Mesothelial cell of epicardium (in vitro differentiated cells): ENCODE measurements around the gene DNAJB1. TPM values are rescaled to one million over a fixed set of nuclear protein-coding genes. Genes with fewer than 3 reads are reported as not detected.
A peak's percentile ranks its signal among the peaks of the same experiment; 100 is the strongest.

ENCODE experiments used
- DNase-seq, 2 experiments: peaks; one replicate each; pipeline ENCODE4 v3.0.0; 2021; ENCODE audit warnings: low spot score in 2 of 2; ENCODE audit not compliant: unreplicated experiment in 2 of 2
- H3K27ac Mint-ChIP-seq: 2 replicates; pipeline ENCODE4 v1.8.0; 2021; ENCODE audit warnings: mixed read lengths
- H3K27me3 Mint-ChIP-seq: 2 replicates; pipeline ENCODE4 v1.8.0; 2021; ENCODE audit warnings: low read depth, mixed read lengths
- H3K36me3 Mint-ChIP-seq: 2 replicates; pipeline ENCODE4 v1.8.0; 2021; ENCODE audit warnings: mixed read lengths
- H3K4me1 Mint-ChIP-seq: 2 replicates; pipeline ENCODE4 v1.8.0; 2021; ENCODE audit warnings: mixed read lengths
- H3K4me3 Mint-ChIP-seq: 2 replicates; pipeline ENCODE4 v1.8.0; 2021; ENCODE audit warnings: mild to moderate bottlenecking, moderate library complexity, mixed read lengths
- H3K9me3 Mint-ChIP-seq: 2 replicates; pipeline ENCODE4 v1.8.0; 2021; ENCODE audit warnings: mixed read lengths
- total RNA-seq: library from RNA; stranded (reverse); gene quantifications from 3 replicates; pipeline ENCODE4 v1.2.1, GENCODE V29; 2021
- TF ChIP-seq, protein P1 (sequence below): fragments of 200-600 bp; sonication (generic); IDR thresholded peaks from one replicate; pipeline ENCODE4 v1.5.0; 2021; ENCODE audit warnings: antibody characterized with exemption; ENCODE audit not compliant: unreplicated experiment

DNAJB1 gene
- total RNA-seq, 1 donor from 2014 or later = 106 TPM

GRCh38 chr19:14514215-14514863, 3.9 kb downstream of the DNAJB1 start:
- Mint-ChIP-seq H3K4me3 (peak overlapping the region; percentile 6), H3K27ac (peak overlapping the region; percentile 64)

DNA sequence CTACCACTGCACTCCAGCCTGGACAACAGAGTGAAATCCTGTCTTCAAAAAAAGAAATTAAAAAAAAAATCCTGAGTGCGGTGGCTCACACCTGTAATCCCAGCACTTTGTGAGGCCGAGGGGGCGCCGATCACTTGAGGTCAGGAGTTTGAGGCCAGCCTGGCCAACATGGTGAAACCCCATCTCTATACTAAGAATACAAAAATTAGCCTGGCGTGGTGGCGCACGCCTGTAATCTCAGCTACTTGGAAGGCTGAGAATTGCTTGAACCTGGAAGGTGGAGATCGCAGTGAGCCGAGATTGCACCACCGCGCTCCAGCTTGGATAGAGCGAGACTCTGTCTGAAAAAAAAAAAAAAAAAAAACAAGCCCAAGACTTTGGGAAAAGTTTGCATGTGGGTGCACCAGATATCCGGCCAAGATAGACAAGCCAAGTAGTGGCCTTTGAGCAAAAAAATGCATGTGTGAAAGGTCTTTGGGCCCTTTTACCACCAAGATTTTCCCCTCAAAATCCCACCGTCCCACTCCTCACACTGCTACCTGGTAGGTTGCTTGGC, 5.7 kb downstream of the DNAJB1 start:
- no peaks in the 10 kb centered on the region for H3K27me3 Mint-ChIP-seq
- no peak overlapping the region for H3K4me3 Mint-ChIP-seq
- TF ChIP-seq, protein P1, sequence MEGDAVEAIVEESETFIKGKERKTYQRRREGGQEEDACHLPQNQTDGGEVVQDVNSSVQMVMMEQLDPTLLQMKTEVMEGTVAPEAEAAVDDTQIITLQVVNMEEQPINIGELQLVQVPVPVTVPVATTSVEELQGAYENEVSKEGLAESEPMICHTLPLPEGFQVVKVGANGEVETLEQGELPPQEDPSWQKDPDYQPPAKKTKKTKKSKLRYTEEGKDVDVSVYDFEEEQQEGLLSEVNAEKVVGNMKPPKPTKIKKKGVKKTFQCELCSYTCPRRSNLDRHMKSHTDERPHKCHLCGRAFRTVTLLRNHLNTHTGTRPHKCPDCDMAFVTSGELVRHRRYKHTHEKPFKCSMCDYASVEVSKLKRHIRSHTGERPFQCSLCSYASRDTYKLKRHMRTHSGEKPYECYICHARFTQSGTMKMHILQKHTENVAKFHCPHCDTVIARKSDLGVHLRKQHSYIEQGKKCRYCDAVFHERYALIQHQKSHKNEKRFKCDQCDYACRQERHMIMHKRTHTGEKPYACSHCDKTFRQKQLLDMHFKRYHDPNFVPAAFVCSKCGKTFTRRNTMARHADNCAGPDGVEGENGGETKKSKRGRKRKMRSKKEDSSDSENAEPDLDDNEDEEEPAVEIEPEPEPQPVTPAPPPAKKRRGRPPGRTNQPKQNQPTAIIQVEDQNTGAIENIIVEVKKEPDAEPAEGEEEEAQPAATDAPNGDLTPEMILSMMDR = no peak
- H3K9me3 Mint-ChIP-seq = no peaks in the 10 kb centered on the region
- H3K27ac Mint-ChIP-seq = no peak overlapping the region
- H3K4me1 Mint-ChIP-seq = peaks cover 55% of the 10 kb centered on the region
- no peak for DNase-seq
- peaks cover 26% of the 10 kb centered on the region for H3K36me3 Mint-ChIP-seq

More at GRCh38 chr19:14514215-14514863, 3.9 kb downstream of the DNAJB1 start:
- H3K36me3 Mint-ChIP-seq = peaks cover 26% of the 10 kb centered on the region
- H3K4me1 Mint-ChIP-seq = peaks cover 44% of the 10 kb centered on the region
- no peaks in the 10 kb centered on the region for H3K27me3 Mint-ChIP-seq
- DNase-seq = no peak
- TF ChIP-seq, protein P1 = no peak
- no peaks in the 10 kb centered on the region for H3K9me3 Mint-ChIP-seq

- Mint-ChIP-seq H3K27me3 (no peaks in the 10 kb centered on the region), H3K9me3 (no peaks in the 10 kb centered on the region), H3K36me3 (peaks cover 21% of the 10 kb centered on the region), H3K27ac (peak overlapping the region; percentile 88), H3K4me3 (no peak overlapping the region), H3K4me1 (peaks cover 54% of the 10 kb centered on the region)
- TF ChIP-seq, protein P1 = no peak
- no peak for DNase-seq
Measured at GRCh38 chr19:14511229-14511593, 7.0 kb downstream of the DNAJB1 start.

- peaks cover 54% of the 10 kb centered on the region for H3K4me1 Mint-ChIP-seq
- no peak for DNase-seq
- TF ChIP-seq, protein P1 = no peak
- H3K27me3 Mint-ChIP-seq = no peaks in the 10 kb centered on the region
- no peaks in the 10 kb centered on the region for H3K9me3 Mint-ChIP-seq
- no peak overlapping the region for H3K4me3 Mint-ChIP-seq
- peaks cover 15% of the 10 kb centered on the region for H3K36me3 Mint-ChIP-seq
- H3K27ac Mint-ChIP-seq = peak overlapping the region; percentile 88
Measured at GRCh38 chr19:14510311-14511228, 7.6 kb downstream of the DNAJB1 start.

- no peaks in the 10 kb centered on the region for H3K9me3 Mint-ChIP-seq
- no peak overlapping the region for H3K4me3 Mint-ChIP-seq
- TF ChIP-seq, protein P1 = no peak
- no peak for DNase-seq
- H3K4me1 Mint-ChIP-seq = peaks cover 56% of the 10 kb centered on the region
- no peaks in the 10 kb centered on the region for H3K36me3 Mint-ChIP-seq
- H3K27ac Mint-ChIP-seq = peak overlapping the region; percentile 99
- no peaks in the 10 kb centered on the region for H3K27me3 Mint-ChIP-seq
Measured at GRCh38 chr19:14507704-14508542, 10.3 kb downstream of the DNAJB1 start.
